ENCODE results near the gene C1QTNF4.

The C1QTNF4 gene

GRCh38 chr11:47583844-47584243 is 10.4 kb downstream of the C1QTNF4 start:
- Histone ChIP-seq H3K4me1 (ENCODE audit: control insufficient read depth, insufficient read depth, low read length, unreplicated experiment) (peaks cover 7% of the 10 kb centered on the region), H3K27me3 (ENCODE audit: insufficient read depth, low read length) (no peaks in the 10 kb centered on the region), H2AFZ (ENCODE audit: low read length, unreplicated experiment) (no peak overlapping the region), H3K4me3 (ENCODE audit: low read depth, low read length) (no peak overlapping the region), H3K27ac (ENCODE audit: low read depth, low read length) (no peak overlapping the region), H3K36me3 (ENCODE audit: insufficient read depth, low read length) (peaks cover 11% of the 10 kb centered on the region; the same call in 1 of the 2 replicates), H3K79me2 (ENCODE audit: control insufficient read depth, insufficient read depth, low read length, unreplicated experiment) (peaks cover 25% of the 10 kb centered on the region)

DNA sequence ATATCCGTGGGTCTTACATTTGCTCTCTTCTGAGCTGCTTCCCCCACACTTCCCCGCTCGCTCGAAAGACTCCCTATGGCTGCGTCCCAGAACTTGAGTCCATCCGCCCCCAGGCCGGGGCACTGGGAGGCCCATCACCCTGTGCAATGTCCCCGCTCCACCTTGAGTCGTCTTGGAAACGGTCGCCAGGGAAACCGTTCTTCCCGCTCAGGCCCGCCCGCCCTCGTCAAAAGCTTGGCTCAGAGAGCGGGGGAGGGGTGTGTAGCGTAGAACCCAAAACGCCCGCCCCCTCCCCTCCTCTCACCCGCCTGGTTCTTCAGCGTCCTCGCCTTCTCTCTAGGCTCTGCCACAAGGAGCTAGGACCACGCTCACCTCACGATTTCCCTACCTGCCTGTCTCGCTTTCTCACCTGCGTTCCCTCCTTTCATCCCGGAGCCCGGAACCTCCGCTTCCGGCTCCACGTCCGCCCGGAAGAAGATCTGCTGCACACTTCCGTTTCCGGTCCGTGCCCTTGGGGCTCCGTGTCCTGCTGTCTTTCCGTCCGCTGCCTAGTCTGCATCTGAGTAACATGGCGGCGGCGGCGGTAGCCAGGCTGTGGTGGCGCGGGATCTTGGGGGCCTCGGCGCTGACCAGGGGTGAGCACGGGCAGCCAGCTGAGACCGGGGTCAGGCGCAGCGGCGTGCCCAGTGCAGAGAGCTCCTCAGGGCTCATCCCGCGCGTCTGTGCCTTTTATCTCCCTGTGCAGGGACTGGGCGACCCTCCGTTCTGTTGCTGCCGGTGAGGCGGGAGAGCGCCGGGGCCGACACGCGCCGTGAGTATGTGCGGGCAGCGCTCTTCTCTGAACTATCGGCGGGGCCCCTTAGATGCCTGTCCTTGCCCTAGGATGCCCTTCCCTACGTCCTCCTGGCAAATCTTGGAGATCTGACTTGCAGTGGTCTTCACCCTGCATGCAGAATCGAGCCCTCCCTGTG is 15.4 kb downstream of the C1QTNF4 start, which contains the start of the genes KBTBD4 and NDUFS3:
Gene KBTBD4, minus strand, starts transcription at position 447 of the 971 bp plus-strand sequence. Its CDS starts 19 bp downstream, at position 428.
Gene NDUFS3, plus strand, starts transcription at position 551 of the 971 bp plus-strand sequence. Its CDS starts 18 bp downstream, at position 569.
- Histone ChIP-seq H2AFZ (ENCODE audit: low read length, unreplicated experiment) (peak within 1 kb of the TSS; percentile 43), H3K27ac (ENCODE audit: low read depth, low read length) (peak within 1 kb of the TSS; percentile 73), H3K4me3 (ENCODE audit: low read depth, low read length) (peak within 1 kb of the TSS; percentile 89), H3K4me1 (ENCODE audit: control insufficient read depth, insufficient read depth, low read length, unreplicated experiment) (peaks cover 18% of the 10 kb centered on the region), H3K79me2 (ENCODE audit: control insufficient read depth, insufficient read depth, low read length, unreplicated experiment) (peaks cover 40% of the 10 kb centered on the region), H3K36me3 (ENCODE audit: insufficient read depth, low read length) (peaks cover 12% of the 10 kb centered on the region; the same call in 1 of the 2 replicates), H3K27me3 (ENCODE audit: insufficient read depth, low read length) (no peaks in the 10 kb centered on the region)

GRCh38 chr11:47577460-47578041 is 16.7 kb downstream of the C1QTNF4 start:
- Histone ChIP-seq H3K27me3 (ENCODE audit: insufficient read depth, low read length) (no peaks in the 10 kb centered on the region), H3K27ac (ENCODE audit: low read depth, low read length) (peak overlapping the region; percentile 73), H3K4me3 (ENCODE audit: low read depth, low read length) (peak overlapping the region; percentile 89), H3K79me2 (ENCODE audit: control insufficient read depth, insufficient read depth, low read length, unreplicated experiment) (peaks cover 40% of the 10 kb centered on the region), H3K4me1 (ENCODE audit: control insufficient read depth, insufficient read depth, low read length, unreplicated experiment) (peaks cover 28% of the 10 kb centered on the region), H2AFZ (ENCODE audit: low read length, unreplicated experiment) (no peak overlapping the region), H3K36me3 (ENCODE audit: insufficient read depth, low read length) (peaks cover 17% of the 10 kb centered on the region; the same call in 1 of the 2 replicates)

- no peak overlapping the region for H3K4me3 ChIP-seq (ENCODE audit: low read depth, low read length)
- peaks cover 40% of the 10 kb centered on the region for H3K4me1 ChIP-seq (ENCODE audit: control insufficient read depth, insufficient read depth, low read length, unreplicated experiment)
- H3K36me3 ChIP-seq (ENCODE audit: insufficient read depth, low read length): 0 out of 2 replicates have a peak, but pooled peaks cover 9% of the 10 kb centered on the region
- no peaks in the 10 kb centered on the region for H3K27me3 ChIP-seq (ENCODE audit: insufficient read depth, low read length)
- H3K79me2 ChIP-seq (ENCODE audit: control insufficient read depth, insufficient read depth, low read length, unreplicated experiment): peaks cover 27% of the 10 kb centered on the region
- no peak overlapping the region for H3K27ac ChIP-seq (ENCODE audit: low read depth, low read length)
- no peak overlapping the region for H2AFZ ChIP-seq (ENCODE audit: low read length, unreplicated experiment)
Observed at GRCh38 chr11:47573321-47573720, 20.9 kb downstream of the C1QTNF4 start.

DNA sequence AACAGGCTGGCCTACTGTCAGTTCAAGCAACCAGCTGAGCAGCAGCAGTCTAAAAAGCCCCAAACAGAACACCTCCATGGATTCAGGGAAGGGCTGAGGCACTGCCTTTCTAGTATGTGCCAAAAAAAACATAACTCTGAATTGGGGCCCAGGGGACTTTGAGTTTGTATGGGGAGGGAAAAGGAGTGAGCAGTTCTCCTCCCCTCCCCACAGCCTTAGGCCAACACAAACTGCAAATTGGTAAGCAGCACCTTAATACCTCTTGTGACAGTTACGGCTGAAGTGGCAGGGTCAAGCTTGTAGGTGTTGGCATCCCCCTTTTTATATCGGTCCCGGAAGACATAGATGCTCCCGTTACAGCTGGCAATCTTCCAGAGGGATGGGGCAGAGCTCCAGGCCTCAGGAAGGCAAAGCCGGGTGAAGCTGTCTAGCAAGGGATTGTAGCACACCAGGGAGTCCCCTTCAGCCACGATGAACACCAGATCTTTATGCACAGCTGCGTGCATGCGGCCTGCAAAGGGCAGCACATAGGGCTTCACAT is 21.4 kb downstream of the C1QTNF4 start:
- Histone ChIP-seq H3K36me3 (ENCODE audit: insufficient read depth, low read length) (0 out of 2 replicates have a peak, but pooled peaks cover 9% of the 10 kb centered on the region), H2AFZ (ENCODE audit: low read length, unreplicated experiment) (no peak overlapping the region), H3K4me1 (ENCODE audit: control insufficient read depth, insufficient read depth, low read length, unreplicated experiment) (peaks cover 37% of the 10 kb centered on the region), H3K27me3 (ENCODE audit: insufficient read depth, low read length) (no peaks in the 10 kb centered on the region), H3K4me3 (ENCODE audit: low read depth, low read length) (peak overlapping the region; percentile 6; the same call in 1 of the 2 replicates), H3K27ac (ENCODE audit: low read depth, low read length) (peak overlapping the region; percentile 77), H3K79me2 (ENCODE audit: control insufficient read depth, insufficient read depth, low read length, unreplicated experiment) (peaks cover 23% of the 10 kb centered on the region)

- Histone ChIP-seq H3K36me3 (ENCODE audit: insufficient read depth, low read length) (0 out of 2 replicates have a peak, but pooled peaks cover 9% of the 10 kb centered on the region), H2AFZ (ENCODE audit: low read length, unreplicated experiment) (no peak overlapping the region), H3K27ac (ENCODE audit: low read depth, low read length) (peak overlapping the region; percentile 77), H3K79me2 (ENCODE audit: control insufficient read depth, insufficient read depth, low read length, unreplicated experiment) (peaks cover 21% of the 10 kb centered on the region), H3K4me1 (ENCODE audit: control insufficient read depth, insufficient read depth, low read length, unreplicated experiment) (peaks cover 30% of the 10 kb centered on the region), H3K4me3 (ENCODE audit: low read depth, low read length) (peak overlapping the region; percentile 19; the same call in 1 of the 2 replicates), H3K27me3 (ENCODE audit: insufficient read depth, low read length) (no peaks in the 10 kb centered on the region)
Observed at GRCh38 chr11:47571895-47572294, 22.3 kb downstream of the C1QTNF4 start.

DNA sequence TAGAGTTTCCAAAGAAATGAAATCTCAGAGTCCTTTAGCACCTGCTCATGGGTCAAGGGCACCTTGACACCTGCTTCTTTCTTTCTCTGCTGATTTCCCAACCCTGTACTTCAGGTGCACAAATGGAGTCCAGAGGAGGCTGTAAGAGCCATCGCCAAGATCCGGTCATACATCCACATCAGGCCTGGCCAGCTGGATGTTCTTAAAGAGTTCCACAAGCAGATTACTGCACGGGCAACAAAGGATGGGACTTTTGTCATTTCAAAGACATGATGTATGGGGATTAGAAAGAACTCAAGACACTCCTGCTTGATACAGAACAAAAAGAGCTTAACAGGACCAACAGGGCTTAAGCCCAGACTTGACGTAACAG is 22.9 kb downstream of the C1QTNF4 start:
- peak overlapping the region; percentile 77 for H3K27ac ChIP-seq (ENCODE audit: low read depth, low read length)

GRCh38 chr11:47570651-47571356 is 23.4 kb downstream of the C1QTNF4 start:
- Histone ChIP-seq H3K27me3 (ENCODE audit: insufficient read depth, low read length) (no peaks in the 10 kb centered on the region), H3K4me1 (ENCODE audit: control insufficient read depth, insufficient read depth, low read length, unreplicated experiment) (peaks cover 34% of the 10 kb centered on the region), H3K27ac (ENCODE audit: low read depth, low read length) (peak overlapping the region; percentile 77; the same call in 1 of the 2 replicates), H2AFZ (ENCODE audit: low read length, unreplicated experiment) (no peak overlapping the region), H3K36me3 (ENCODE audit: insufficient read depth, low read length) (0 out of 2 replicates have a peak, but pooled peaks cover 9% of the 10 kb centered on the region), H3K4me3 (ENCODE audit: low read depth, low read length) (no peak overlapping the region), H3K79me2 (ENCODE audit: control insufficient read depth, insufficient read depth, low read length, unreplicated experiment) (peaks cover 30% of the 10 kb centered on the region)

More for the DNA sequence above, 22.9 kb downstream of the C1QTNF4 start:
- Histone ChIP-seq H3K4me3 (ENCODE audit: low read depth, low read length) (no peak overlapping the region; the same call in 1 of the 2 replicates), H2AFZ (ENCODE audit: low read length, unreplicated experiment) (no peak overlapping the region), H3K36me3 (ENCODE audit: insufficient read depth, low read length) (0 out of 2 replicates have a peak, but pooled peaks cover 9% of the 10 kb centered on the region), H3K27me3 (ENCODE audit: insufficient read depth, low read length) (no peaks in the 10 kb centered on the region), H3K79me2 (ENCODE audit: control insufficient read depth, insufficient read depth, low read length, unreplicated experiment) (peaks cover 25% of the 10 kb centered on the region), H3K4me1 (ENCODE audit: control insufficient read depth, insufficient read depth, low read length, unreplicated experiment) (peaks cover 34% of the 10 kb centered on the region)

DNA sequence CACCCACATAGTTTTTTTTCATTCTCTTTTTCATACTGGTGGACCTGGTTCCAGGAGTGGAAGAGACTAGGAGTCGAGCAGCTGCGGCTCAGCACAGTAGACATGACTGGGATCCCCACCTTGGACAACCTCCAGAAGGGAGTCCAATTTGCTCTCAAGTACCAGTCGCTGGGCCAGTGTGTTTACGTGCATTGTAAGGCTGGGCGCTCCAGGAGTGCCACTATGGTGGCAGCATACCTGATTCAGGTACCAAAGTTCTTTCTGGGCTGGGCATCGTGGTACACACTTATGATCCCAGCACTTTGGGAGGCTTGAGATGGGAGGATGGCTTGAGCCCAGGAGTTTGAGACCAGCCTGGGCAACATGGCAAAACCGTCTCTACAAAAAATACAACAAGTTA is 24.6 kb downstream of the C1QTNF4 start:
- peaks cover 38% of the 10 kb centered on the region for H3K79me2 ChIP-seq (ENCODE audit: control insufficient read depth, insufficient read depth, low read length, unreplicated experiment)
- H2AFZ ChIP-seq (ENCODE audit: low read length, unreplicated experiment): no peak overlapping the region
- no peak overlapping the region for H3K4me3 ChIP-seq (ENCODE audit: low read depth, low read length)
- H3K4me1 ChIP-seq (ENCODE audit: control insufficient read depth, insufficient read depth, low read length, unreplicated experiment): peaks cover 34% of the 10 kb centered on the region
- 0 out of 2 replicates have a peak, but pooled peaks cover 9% of the 10 kb centered on the region for H3K36me3 ChIP-seq (ENCODE audit: insufficient read depth, low read length)
- no peak overlapping the region for H3K27ac ChIP-seq (ENCODE audit: low read depth, low read length)
- no peaks in the 10 kb centered on the region for H3K27me3 ChIP-seq (ENCODE audit: insufficient read depth, low read length)

Measured in ACC112 (cell line).